Activated CD4-positive, alpha-beta memory T cell treated with anti-CD3 and anti-CD28 coated beads, Interleukin-2, amount 10 ng/mL, durations not matched to agents 7 days and 5 days (primary cell): Measurements from ENCODE around the gene COLEC11. TPM values are rescaled to one million over a fixed set of nuclear protein-coding genes. Genes with fewer than 3 reads are reported as not detected.
A peak's percentile ranks its signal among the peaks of the same experiment; 100 is the strongest.
"Not testable (repeated sequence)": the region's sequence is repeated elsewhere in the genome, so short reads cannot be mapped to it uniquely, and the experiment has no call there.

ENCODE experiments used
- CTCF ChIA-PET: fragments of 350-600 bp; sonication (Branson Sonifier 250); formaldehyde crosslinking; loops from one replicate; lab custom pipeline; 2021; ENCODE audit warnings: antibody characterized with exemption, inconsistent platforms; lab: Charles Lee
- POLR2A ChIA-PET: fragments of 350-600 bp; sonication (Branson Sonifier 250); formaldehyde crosslinking; loops from one replicate; lab custom pipeline; 2021; ENCODE audit warnings: antibody characterized with exemption; lab: Charles Lee
- DNase-seq: peaks from one replicate; pipeline ENCODE4 v3.0.0-alpha.2; 2020
- H3K27ac Mint-ChIP-seq: one replicate; pipeline ENCODE4 v1.8.0; 2021; ENCODE audit warnings: mild to moderate bottlenecking, mixed read lengths
- H3K27me3 Mint-ChIP-seq: one replicate; pipeline ENCODE4 v1.8.0; 2021; ENCODE audit warnings: mixed read lengths
- H3K36me3 Mint-ChIP-seq: one replicate; pipeline ENCODE4 v1.8.0; 2021; ENCODE audit warnings: low read depth, mixed read lengths
- H3K4me1 Mint-ChIP-seq: one replicate; pipeline ENCODE4 v1.8.0; 2021; ENCODE audit warnings: mixed read lengths
- H3K4me3 Mint-ChIP-seq: one replicate; pipeline ENCODE4 v1.8.0; 2021; ENCODE audit warnings: mild to moderate bottlenecking, mixed read lengths
- H3K9me3 Mint-ChIP-seq: one replicate; pipeline ENCODE4 v1.8.0; 2021; ENCODE audit warnings: mixed read lengths
- total RNA-seq, 2 experiments: library from RNA; stranded (reverse); gene quantifications; one replicate each; pipeline ENCODE4 v1.2.3, GENCODE V29; 2021

COLEC11 gene
- total RNA-seq, 2 experiments from 2014 or later = not detected

- no peaks in the 10 kb centered on the region for H3K36me3 Mint-ChIP-seq
- peak; percentile 11 for DNase-seq
- ChIA-PET CTCF (no interaction called here), POLR2A (no interaction called here)
- peaks cover 4% of the 10 kb centered on the region for H3K4me1 Mint-ChIP-seq
- no peak overlapping the region for H3K4me3 Mint-ChIP-seq
- H3K27ac Mint-ChIP-seq = no peak overlapping the region
- H3K9me3 Mint-ChIP-seq = peaks cover 11% of the 10 kb centered on the region
- H3K27me3 Mint-ChIP-seq = no peaks in the 10 kb centered on the region
These were observed 18.0 kb downstream of the COLEC11 start for GRCh38 chr2:3612639-3613523.

GRCh38 chr2:3613524-3613905, 18.6 kb downstream of the COLEC11 start:
- CTCF ChIA-PET = no interaction called here
- no peaks in the 10 kb centered on the region for H3K27me3 Mint-ChIP-seq

GRCh38 chr2:3614743-3615142, 19.8 kb downstream of the COLEC11 start:
- POLR2A ChIA-PET, H3K4me1 Mint-ChIP-seq, DNase-seq, H3K4me3 Mint-ChIP-seq, H3K27me3 Mint-ChIP-seq, H3K27ac Mint-ChIP-seq, CTCF ChIA-PET, H3K36me3 Mint-ChIP-seq: not testable (repeated sequence)
- peaks cover 11% of the 10 kb centered on the region for H3K9me3 Mint-ChIP-seq

More at GRCh38 chr2:3613524-3613905, 18.6 kb downstream of the COLEC11 start:
- Mint-ChIP-seq H3K9me3 (peaks cover 11% of the 10 kb centered on the region), H3K36me3 (no peaks in the 10 kb centered on the region), H3K27ac (no peak overlapping the region), H3K4me3 (no peak overlapping the region), H3K4me1 (peaks cover 4% of the 10 kb centered on the region)
- POLR2A ChIA-PET = no interaction called here
- DNase-seq = peak; percentile 6

- CTCF ChIA-PET, H3K27me3 Mint-ChIP-seq, DNase-seq, H3K4me1 Mint-ChIP-seq, POLR2A ChIA-PET, H3K27ac Mint-ChIP-seq, H3K36me3 Mint-ChIP-seq, H3K4me3 Mint-ChIP-seq: not testable (repeated sequence)
- peaks cover 11% of the 10 kb centered on the region for H3K9me3 Mint-ChIP-seq
These were observed 20.8 kb downstream of the COLEC11 start for GRCh38 chr2:3615541-3616200.

- DNase-seq, H3K27ac Mint-ChIP-seq, CTCF ChIA-PET, H3K4me3 Mint-ChIP-seq, H3K36me3 Mint-ChIP-seq, POLR2A ChIA-PET, H3K4me1 Mint-ChIP-seq: not testable (repeated sequence)
- peaks cover 11% of the 10 kb centered on the region for H3K9me3 Mint-ChIP-seq
- peaks cover 11% of the 10 kb centered on the region for H3K27me3 Mint-ChIP-seq
These were observed 21.7 kb downstream of the COLEC11 start for GRCh38 chr2:3616435-3617197.

GRCh38 chr2:3617198-3617890, 22.4 kb downstream of the COLEC11 start:
- ChIA-PET CTCF (no interaction called here), POLR2A (no interaction called here)
- Mint-ChIP-seq H3K9me3 (peaks cover 11% of the 10 kb centered on the region), H3K27me3 (peaks cover 11% of the 10 kb centered on the region), H3K27ac (no peak overlapping the region), H3K36me3 (no peaks in the 10 kb centered on the region), H3K4me3 (no peak overlapping the region), H3K4me1 (no peaks in the 10 kb centered on the region)
- no peak for DNase-seq

- Mint-ChIP-seq H3K4me1 (no peaks in the 10 kb centered on the region), H3K27ac (no peak overlapping the region), H3K4me3 (no peak overlapping the region)
These were observed 23.5 kb downstream of the COLEC11 start for GRCh38 chr2:3618367-3618766.

GRCh38 chr2:3619033-3619432, 24.1 kb downstream of the COLEC11 start:
- peaks cover 8% of the 10 kb centered on the region for H3K9me3 Mint-ChIP-seq
- H3K27me3 Mint-ChIP-seq = peaks cover 14% of the 10 kb centered on the region
- ChIA-PET CTCF (no interaction called here), POLR2A (no interaction called here)
- no peaks in the 10 kb centered on the region for H3K4me1 Mint-ChIP-seq
- no peak for DNase-seq
- H3K27ac Mint-ChIP-seq = no peak overlapping the region
- H3K4me3 Mint-ChIP-seq = no peak overlapping the region
- H3K36me3 Mint-ChIP-seq = no peaks in the 10 kb centered on the region

More at GRCh38 chr2:3618367-3618766, 23.5 kb downstream of the COLEC11 start:
- ChIA-PET POLR2A (no interaction called here), CTCF (no interaction called here)
- Mint-ChIP-seq H3K9me3 (peaks cover 11% of the 10 kb centered on the region), H3K36me3 (no peaks in the 10 kb centered on the region), H3K27me3 (peaks cover 11% of the 10 kb centered on the region)
- no peak for DNase-seq

- POLR2A ChIA-PET, H3K4me1 Mint-ChIP-seq, CTCF ChIA-PET, H3K27ac Mint-ChIP-seq, H3K9me3 Mint-ChIP-seq, H3K4me3 Mint-ChIP-seq, H3K36me3 Mint-ChIP-seq, DNase-seq: not testable (repeated sequence)
- peaks cover 14% of the 10 kb centered on the region for H3K27me3 Mint-ChIP-seq
These were observed 24.7 kb downstream of the COLEC11 start for GRCh38 chr2:3619661-3620060.

- H3K27ac Mint-ChIP-seq = no peak overlapping the region
- H3K36me3 Mint-ChIP-seq = no peaks in the 10 kb centered on the region
- H3K9me3 Mint-ChIP-seq = peaks cover 8% of the 10 kb centered on the region
- no peak overlapping the region for H3K4me3 Mint-ChIP-seq
- H3K4me1 Mint-ChIP-seq = no peaks in the 10 kb centered on the region
- CTCF ChIA-PET = no interaction called here
- POLR2A ChIA-PET = no interaction called here
- peaks cover 14% of the 10 kb centered on the region for H3K27me3 Mint-ChIP-seq
- DNase-seq = no peak
These were observed 25.9 kb downstream of the COLEC11 start for GRCh38 chr2:3620834-3621233.

GRCh38 chr2:3622967-3623366, 28.1 kb downstream of the COLEC11 start:
- H3K36me3 Mint-ChIP-seq = no peaks in the 10 kb centered on the region
- H3K4me1 Mint-ChIP-seq = no peaks in the 10 kb centered on the region
- POLR2A ChIA-PET = no interaction called here
- H3K27me3 Mint-ChIP-seq = peaks cover 14% of the 10 kb centered on the region
- CTCF ChIA-PET = interaction anchor here (1.8 kb wide), 1 partner anchor 13 kb away, joined by 4 read pairs; no protein-coding TSS in a partner anchor
- no peak overlapping the region for H3K4me3 Mint-ChIP-seq
- H3K27ac Mint-ChIP-seq = no peak overlapping the region
- no peak for DNase-seq
- no peaks in the 10 kb centered on the region for H3K9me3 Mint-ChIP-seq

- Mint-ChIP-seq H3K4me3 (no peak overlapping the region), H3K36me3 (no peaks in the 10 kb centered on the region), H3K27me3 (peaks cover 12% of the 10 kb centered on the region), H3K27ac (no peak overlapping the region), H3K4me1 (no peaks in the 10 kb centered on the region), H3K9me3 (no peaks in the 10 kb centered on the region)
- ChIA-PET POLR2A (no interaction called here), CTCF (interaction anchor here (1.8 kb wide), 1 partner anchor 15 kb away, joined by 4 read pairs; no protein-coding TSS in a partner anchor)
- DNase-seq = no peak
These were observed 29.3 kb downstream of the COLEC11 start for GRCh38 chr2:3624059-3624794.
